HG03575 (cell line): ENCODE results near the gene PDZRN3.

Experiments used
- ATAC-seq: cut with Tn5 transposase; IDR thresholded peaks from one replicate; pipeline ENCODE4 v1.9.1; 2021; ENCODE audit not compliant: unreplicated experiment, insufficient number of reproducible peaks, low FRiP score; ENCODE audit errors: extremely low read depth

Gene PDZRN3

DNA sequence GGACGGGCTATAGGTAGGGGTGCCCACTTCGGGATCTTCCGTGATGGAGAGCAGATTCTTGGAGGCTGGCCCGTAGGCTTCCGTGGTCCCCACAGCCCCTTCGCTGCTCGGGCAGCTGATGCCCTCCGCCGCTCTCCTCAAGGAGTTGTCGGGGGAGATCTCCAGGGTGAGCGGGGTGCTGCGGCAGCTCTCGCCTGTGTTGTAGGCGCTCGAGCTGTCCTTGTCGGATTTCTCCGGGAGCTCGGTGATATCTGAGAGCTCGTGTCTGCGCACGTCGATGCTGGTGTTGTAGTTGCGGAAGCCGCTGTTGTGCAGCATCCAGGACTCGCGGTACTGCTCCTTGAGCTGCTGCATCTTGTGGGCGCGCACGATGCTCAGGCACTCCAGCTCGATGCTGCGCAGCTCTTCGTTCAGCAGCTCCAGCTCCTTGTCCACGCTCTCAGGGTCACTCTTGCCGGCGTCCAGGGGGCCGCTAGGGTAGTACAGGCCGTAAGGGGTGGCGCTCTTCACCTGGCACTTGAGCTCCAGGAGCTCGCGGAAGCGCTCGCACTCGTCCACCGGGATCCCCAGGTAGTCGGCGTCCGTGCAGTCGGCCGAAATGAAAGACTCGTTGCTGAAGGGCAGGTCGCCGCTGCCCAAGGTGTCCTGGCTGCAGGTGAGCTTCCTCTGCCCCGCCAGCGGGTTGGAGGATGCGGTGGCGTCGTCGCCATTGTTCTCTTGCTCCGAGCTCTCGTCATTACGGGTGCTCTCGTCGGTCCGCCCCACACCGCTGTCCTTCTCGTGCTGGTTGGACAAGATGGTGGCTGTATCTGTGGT lies 240.4 kb downstream of the PDZRN3 start:
- ATAC-seq: no peak

DNA sequence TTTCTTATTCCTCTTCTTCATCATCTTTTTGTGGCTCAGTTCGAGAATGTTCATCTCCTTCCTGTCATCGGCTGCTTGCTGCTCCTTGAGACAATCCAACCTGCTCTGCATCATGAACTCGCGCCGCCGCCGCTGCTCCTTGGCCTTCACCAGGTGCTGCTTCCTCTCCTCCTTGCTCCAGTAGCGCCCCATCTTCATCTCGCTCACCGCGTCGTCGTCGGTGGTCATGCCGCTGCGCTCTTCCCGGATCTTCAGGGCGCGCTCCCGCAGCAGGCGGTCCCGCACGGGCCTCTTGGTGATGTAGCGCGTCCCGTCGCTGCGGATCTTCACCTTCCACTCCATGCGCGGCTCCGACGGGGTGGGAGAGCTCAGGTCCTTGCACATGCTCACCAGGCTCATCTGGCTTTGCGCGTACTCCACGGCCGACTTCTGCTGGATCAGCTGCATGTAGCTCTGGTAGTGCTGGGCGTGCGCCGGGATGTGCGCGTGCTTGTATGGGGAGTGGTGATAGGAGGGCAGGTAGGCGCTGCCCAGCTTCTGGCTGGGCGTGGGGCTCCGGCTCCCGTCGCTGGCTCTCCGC lies 241.2 kb downstream of the PDZRN3 start:
- no peak for ATAC-seq

- ATAC-seq: no peak
Observed at GRCh38 chr3:73381551-73381950, 243.2 kb downstream of the PDZRN3 start.

DNA sequence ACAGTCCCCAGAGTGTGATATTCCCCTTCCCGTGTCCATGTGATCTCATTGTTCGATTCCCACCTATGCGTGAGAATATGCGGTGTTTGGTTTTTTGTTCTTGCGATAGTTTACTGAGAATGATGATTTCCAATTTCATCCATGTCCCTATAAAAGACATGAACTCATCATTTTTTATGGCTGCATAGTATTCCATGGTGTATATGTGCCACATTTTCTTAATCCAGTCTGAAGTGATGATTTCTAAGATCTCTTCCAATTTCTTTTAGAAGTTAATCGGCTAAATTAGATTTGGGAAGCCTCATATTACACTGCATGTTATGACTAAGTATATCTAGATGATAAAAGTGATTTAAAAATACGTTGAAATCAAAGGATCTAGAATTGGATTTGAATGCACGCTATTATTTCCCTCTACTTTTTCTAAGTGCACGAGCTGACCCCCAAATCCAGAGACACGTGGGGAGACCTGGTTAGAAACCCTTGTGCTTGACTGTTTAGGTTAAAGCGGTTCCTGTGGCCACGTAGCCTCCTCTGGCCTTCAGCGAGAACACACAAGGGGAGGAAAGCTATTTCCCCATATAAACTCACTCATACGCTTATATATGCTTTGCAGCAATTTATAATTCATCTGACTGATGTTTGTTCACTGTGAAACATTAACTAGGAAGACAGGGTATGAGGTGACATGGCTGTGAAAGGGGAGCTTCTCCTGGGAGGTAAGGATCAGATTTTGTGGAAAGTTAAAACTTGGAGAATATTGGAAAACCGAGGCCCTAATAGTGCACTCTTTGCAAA lies 243.8 kb downstream of the PDZRN3 start:
- no peak for ATAC-seq

DNA sequence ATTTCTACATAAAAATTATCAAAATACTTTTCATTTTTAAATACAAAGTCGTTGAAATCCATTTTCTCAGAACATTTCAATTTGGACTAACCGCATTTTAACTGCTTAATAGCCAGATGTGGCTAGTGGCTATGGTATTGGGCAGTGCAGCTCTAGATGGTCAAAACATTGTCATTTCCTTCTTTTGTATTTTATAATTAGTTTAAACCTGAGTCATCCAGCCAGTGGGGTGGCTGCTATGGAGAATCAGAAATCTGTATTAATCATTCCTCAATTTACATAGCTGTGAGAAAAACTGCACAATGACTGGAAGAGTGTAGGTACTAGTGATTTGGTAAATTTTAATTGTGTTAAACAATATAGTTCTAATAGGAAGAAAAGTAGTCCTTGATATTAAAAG lies 245.3 kb downstream of the PDZRN3 start:
- no peak for ATAC-seq

DNA sequence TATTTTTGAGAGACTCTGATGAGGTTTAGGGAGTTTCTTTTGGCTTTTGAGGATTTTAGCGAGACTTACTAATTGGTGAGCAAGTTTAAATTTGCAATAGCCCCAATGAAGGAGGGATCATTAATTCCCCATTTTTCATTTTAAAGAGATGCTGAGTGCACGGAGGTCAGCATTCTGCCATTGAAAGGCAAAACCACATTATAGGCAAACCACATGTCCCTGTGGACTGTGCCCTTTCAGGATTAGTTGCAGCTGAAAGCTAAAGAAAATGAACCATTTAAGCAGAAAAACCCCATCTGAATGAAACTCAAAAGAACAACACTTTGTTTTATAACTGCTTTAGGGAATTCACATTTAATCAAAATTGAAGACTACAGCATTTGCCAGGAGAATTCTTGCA lies 246.5 kb downstream of the PDZRN3 start:
- no peak for ATAC-seq

GRCh38 chr3:73365756-73366397 lies 258.9 kb downstream of the PDZRN3 start:
- no peak for ATAC-seq

- no peak for ATAC-seq
Observed at GRCh38 chr3:73364517-73364916, 260.2 kb downstream of the PDZRN3 start.

- ATAC-seq: no peak
Observed at GRCh38 chr3:73363093-73363492, 261.6 kb downstream of the PDZRN3 start.

- no peak for ATAC-seq
Observed at GRCh38 chr3:73361591-73361990, 263.1 kb downstream of the PDZRN3 start.

- ATAC-seq: no peak
Observed at GRCh38 chr3:73353649-73354217, 271.0 kb downstream of the PDZRN3 start.

DNA sequence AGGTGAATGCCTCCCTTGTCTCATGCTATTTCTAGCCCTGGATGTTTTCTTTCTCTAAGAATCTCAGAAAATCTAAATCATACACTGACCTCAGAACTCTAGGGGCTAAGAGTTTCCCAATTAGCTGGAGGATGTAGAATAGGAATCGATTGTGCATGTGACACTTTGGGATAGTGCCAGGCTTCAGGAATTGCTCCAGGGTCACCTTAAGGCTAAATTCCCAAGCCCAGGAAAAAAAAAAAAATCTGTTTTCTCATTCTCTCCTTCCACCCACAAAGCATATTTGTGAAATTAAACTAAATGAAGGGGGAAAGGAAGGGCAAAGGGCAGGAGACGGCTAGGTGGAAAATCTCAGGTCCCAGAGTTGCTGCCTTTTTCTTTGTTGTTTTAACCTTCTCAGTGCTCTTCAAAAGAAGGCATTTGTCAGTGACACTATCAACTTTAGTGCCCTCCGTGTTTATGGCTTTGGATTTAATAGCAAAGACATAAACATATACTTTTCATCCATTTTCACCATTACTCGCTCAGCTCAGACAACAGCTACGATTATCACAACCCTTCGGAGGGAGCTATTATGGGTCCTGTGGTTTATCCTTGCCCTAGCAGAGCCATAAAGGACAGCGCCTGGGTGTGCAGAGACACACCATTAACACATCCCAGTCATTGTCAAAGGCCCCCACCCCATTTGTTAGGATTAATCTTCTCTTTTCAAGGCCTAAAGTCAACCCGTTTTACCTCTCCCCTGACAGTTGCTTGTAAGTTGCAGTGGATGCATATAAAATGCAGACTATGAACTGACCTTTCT lies 271.7 kb downstream of the PDZRN3 start:
- no peak for ATAC-seq

DNA sequence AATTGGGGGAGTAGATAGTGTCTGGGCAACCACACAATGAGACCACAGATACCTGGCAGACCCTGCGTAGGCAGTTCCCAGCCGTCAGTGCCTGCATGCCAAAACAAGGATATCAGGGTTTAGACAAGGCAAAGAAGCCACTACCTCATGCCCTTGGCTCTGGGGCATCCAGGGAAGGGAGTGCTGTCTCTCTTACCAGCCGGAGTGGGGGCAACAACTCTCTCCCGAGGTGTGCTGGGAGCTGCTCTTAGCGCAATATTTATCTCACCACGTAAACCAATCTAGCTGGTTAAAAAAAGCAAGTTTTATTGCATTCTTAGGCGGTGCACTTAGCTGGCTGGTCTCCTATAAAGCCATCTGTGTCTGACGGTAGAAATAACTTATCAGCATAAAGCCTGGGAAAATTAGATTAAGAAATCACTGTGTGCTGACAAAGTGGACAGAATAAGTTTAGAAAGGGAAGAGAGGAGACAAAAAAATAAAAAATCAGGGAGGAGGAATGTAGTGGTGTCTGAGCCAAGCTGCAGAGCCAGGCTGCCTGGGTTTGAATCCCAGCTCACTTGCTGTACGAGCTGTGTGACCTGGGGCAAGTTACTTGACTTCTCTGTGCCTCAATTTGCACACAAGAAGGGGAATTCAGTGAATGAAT lies 273.2 kb downstream of the PDZRN3 start:
- no peak for ATAC-seq

DNA sequence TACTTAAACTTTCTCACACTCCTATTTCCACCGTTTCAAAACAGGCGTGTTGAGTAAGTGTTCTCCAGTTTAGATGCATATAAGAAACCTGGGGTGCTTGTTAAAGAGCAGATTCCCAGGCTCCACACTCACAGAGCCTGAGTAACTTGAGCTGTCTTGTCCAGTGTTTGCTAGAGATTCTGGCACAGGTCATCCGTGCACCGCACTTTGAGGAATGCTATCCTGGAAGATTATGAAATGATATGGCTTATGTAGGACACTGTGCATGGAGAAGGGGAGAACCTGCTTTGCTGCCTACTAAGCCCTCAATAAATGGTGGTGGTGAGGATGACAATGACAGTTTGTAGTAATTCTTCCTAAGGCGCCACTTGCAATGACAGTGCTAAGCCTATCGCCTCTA lies 273.7 kb downstream of the PDZRN3 start:
- ATAC-seq: no peak

DNA sequence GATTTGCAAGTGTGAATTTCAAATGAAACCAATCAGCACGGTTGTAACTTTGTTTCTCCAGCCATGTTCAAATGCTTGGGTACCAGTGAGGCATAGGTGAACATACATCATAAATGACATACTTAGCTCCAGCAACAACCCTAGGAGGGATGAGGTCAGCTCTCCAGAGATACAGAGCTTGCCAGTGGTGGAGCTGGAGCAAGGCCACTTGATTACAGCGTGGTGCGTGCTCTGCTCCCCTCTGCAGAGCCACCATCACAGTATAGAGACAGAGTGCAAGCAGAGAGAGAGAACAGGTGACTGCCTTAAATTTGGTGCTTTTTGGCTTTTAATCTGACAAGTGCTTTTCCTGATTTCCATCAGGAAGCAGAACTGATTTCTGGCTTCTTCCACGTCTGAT lies 275.1 kb downstream of the PDZRN3 start:
- no peak for ATAC-seq

DNA sequence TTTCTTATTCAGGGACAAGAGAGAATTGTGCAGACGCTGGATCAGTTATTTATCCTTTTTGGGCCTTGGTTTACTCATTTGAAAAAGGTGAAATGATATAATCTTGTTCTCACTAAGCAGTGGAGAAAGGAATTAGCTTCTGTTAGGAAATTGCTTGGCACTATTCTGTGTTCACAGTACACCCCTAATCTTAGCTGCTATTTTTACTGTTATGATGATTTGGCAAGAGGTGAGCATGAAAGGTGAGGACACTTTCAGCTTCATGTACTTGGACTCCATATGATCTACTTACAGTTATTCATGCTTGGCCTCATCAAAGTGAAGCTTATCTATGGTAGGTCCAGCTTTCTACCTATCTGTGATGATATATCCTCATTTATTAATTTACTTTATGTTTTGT lies 282.7 kb downstream of the PDZRN3 start:
- no peak for ATAC-seq

DNA sequence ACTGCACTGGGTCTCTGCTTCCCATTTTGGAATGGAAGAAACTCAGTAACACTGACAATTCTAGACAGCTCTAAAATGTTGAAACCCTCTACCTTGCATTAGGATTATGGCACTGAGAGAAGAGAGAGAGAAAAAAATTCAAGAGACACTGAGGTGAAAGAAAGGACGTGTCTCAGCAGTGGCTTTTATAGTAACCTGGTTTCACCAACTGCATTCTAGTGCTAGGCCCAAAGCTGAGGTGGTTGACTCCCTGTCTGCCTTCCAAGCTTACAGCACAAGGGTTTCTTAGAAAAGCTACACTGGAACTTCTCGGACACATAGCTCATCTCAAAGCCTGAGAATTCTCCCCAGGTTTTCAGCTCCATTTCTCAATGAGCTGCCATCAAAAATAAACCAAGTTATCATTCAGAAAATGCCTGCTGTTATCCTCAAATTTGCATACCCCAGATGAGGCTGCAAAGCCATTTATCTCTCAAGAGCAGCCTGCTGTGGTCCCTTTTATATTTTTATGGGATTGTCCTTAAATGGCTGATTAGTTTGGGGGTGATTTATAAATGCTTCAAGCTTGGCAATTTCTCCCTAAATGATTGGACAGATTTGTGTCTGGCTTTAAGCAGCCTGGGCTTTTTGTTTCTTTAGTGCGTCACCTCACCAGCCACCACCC lies 283.3 kb downstream of the PDZRN3 start:
- no peak for ATAC-seq

DNA sequence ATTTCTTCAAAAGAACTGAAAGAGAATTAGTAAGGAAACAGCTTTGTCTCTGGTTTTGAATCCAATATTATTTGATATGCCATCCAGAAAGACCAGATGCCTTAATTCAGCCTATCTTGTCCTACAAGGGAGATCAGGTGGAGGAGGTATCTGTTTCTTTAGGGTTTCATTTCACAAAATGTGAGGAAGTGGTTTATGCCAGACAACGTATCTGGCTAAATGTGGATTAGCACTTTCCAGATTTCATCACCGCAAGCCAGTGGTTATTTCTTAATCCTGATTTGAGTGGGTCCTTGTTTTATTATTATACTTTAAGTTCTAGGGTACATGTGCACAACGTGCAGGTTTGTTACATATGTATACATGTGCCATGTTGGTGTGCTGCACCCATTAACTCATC lies 292.2 kb downstream of the PDZRN3 start:
- ATAC-seq: no peak
